GM13977 (cell line): ENCODE data around the gene CALD1.
A peak's percentile ranks its signal among the peaks of the same experiment; 100 is the strongest.

ENCODE experiments used
- DNase-seq: peaks from one replicate; pipeline ENCODE4 v3.0.0; 2012; ENCODE audit warnings: low spot score
- in situ Hi-C: fragments of 300-500 bp; cut with MboI; formaldehyde crosslinking; loops from one replicate; pipeline ENCODE4 v1.12.0; 2022; ENCODE audit warnings: low sequenced_read_pairs, low pct_unique_long_range_greater_than_20kb, mixed read lengths, inconsistent platforms; ENCODE audit not compliant: unreplicated experiment
- TF ChIP-seq, protein P1 (sequence below): IDR thresholded peaks from 2 replicates; pipeline ENCODE4 v1.5.1; 2012; ENCODE audit warnings: mild to moderate bottlenecking, control low read depth; ENCODE audit not compliant: insufficient read depth; ENCODE audit errors: extremely low read depth, missing control alignments

The CALD1 gene

DNA sequence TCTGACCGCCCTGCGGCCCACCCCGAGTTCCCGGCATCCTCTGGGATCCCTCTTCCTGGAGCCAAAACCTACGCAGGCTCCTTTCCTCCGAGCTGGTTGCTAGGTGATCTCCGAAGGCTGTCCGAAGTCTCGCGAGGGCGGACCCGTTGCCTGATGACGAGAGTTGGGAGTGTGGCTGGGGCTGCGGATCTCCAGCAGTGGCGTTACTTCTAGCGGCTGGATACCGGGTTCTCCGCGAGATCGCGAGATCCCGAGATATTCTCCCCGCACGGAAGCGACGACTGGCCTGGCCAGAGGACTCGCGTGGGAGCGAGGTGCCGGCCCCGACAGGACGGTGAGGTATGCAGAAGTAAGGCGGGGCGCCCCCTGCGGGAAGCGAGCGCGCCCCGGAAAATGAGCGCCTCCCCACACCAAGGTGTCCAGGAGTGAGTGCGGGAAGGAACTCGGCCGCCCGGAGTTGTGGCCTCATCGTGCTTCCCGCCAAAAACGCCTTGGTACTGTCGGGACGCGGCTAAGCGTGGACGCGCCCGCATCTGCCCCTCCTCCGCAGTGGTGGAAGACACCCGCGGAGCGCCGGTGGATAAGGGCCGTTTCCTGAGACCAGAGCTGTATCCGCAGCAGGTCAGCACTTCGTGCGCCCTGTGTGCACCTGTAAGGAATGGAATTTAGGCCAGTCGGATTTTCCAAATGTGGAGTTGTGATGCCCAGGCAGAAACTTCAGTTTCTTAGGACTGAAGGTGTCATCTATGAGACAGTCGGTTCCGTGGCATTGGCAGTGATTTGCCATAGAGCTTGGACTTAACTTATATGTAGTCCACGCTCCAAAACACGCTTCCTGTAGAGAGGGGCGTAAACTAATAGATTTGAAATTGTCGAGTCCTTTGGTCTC, 207.2 kb downstream of the CALD1 start, which contains the start of gene AGBL3:
Gene AGBL3 (plus strand): TSS at position 146 of the 889 bp plus-strand sequence. CDS start 1,426 bp downstream, outside the sequence.
- in situ Hi-C loops, result no loop called here
- peak; percentile 83 for DNase-seq
- TF ChIP-seq, protein P1, sequence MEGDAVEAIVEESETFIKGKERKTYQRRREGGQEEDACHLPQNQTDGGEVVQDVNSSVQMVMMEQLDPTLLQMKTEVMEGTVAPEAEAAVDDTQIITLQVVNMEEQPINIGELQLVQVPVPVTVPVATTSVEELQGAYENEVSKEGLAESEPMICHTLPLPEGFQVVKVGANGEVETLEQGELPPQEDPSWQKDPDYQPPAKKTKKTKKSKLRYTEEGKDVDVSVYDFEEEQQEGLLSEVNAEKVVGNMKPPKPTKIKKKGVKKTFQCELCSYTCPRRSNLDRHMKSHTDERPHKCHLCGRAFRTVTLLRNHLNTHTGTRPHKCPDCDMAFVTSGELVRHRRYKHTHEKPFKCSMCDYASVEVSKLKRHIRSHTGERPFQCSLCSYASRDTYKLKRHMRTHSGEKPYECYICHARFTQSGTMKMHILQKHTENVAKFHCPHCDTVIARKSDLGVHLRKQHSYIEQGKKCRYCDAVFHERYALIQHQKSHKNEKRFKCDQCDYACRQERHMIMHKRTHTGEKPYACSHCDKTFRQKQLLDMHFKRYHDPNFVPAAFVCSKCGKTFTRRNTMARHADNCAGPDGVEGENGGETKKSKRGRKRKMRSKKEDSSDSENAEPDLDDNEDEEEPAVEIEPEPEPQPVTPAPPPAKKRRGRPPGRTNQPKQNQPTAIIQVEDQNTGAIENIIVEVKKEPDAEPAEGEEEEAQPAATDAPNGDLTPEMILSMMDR, result peak; percentile 80

DNA sequence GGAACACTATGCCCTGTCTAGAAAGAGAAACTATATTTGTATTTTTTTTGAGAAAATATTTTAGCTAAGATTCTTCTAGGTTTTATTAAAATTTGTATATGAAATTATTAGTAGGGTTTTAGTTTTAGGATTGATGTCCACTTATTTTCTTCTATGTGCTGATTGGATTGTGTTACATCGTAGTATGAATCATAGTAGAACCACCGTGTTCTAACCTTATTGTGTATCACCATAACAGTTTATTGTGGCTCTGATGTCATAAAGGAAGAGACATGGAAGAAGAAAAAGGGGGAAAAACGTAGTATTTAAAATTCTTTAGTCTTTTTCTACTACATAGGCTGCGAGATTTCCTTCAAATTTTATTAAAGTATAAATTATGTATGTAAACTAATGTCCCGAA, 208.7 kb downstream of the CALD1 start:
- DNase-seq, result no peak
- TF ChIP-seq, protein P1, result no peak
- in situ Hi-C loops, result no loop called here

DNA sequence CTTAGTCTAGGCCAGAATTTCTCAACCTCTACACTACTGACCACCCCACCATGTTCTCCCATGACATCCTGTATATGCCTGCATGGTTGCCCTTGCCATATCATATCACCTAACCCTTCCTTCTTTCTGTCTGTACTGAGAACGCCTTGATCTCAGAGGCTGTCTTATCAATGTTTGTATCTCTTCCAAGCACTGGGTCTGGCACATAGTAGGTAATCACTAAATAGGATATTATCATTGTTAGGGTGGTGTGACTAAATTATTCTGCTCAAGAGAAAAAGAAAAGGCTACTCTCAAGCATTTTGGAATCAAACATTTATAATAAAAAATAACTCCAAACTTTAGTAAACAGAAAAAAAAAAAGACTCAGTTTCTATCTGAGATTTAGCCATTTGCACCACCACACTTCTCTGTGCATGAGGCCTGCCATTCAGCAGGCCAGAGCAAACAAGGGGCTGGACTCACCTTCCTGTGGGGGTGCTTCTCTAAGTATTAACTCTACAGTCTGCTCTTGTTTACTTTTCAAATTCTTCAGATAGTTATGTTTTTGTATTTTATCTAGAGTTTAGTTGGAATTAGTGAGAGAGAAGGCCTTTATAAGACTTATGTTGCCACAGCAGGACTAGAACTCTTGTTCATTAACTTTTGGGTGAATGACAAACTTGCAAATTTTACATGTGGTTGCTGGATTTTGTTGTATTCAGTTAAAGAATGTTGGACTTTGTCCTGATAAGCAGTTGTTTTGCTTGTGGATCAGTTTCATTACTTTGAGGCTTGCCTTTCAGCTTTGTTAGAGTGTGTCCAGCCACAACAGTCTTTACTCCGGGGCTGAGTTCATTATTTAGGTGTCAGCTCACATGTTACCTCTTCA, 212.3 kb downstream of the CALD1 start:
- DNase-seq, result no peak
- in situ Hi-C loops, result loop anchor here (10.0 kb wide), 1 partner anchor 163 kb away; no protein-coding TSS in a partner anchor
- TF ChIP-seq, protein P1, result no peak

DNA sequence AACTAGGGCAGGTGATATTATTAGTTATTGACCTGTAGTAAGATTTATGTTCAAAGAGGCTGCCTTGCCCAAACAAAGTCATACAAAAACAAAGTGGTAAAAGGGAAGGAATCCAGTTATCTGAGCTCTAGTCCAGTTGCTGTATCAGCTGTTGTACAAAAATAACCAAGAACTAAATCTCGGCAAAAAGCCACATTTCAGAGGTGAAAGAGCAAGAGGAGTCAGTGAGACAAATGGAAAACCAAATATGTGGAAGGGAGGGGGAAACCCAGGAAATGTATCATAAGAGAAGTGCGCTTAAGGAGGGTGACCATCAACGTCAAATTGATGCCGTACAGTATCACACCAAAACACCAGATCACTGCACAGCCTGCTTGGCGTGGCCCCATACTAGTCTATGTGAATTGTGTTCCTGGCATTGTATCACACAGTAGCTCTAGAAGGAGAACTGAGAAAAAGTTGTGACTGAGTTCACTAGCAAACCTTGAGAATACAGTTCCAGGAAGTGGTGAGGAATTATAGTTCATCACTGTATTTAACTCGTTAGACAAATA, 213.3 kb downstream of the CALD1 start:
- DNase-seq, result peak; percentile 54
- TF ChIP-seq, protein P1, result no peak
- in situ Hi-C loops, result loop anchor here (10.0 kb wide), 1 partner anchor 162 kb away; no protein-coding TSS in a partner anchor

DNA sequence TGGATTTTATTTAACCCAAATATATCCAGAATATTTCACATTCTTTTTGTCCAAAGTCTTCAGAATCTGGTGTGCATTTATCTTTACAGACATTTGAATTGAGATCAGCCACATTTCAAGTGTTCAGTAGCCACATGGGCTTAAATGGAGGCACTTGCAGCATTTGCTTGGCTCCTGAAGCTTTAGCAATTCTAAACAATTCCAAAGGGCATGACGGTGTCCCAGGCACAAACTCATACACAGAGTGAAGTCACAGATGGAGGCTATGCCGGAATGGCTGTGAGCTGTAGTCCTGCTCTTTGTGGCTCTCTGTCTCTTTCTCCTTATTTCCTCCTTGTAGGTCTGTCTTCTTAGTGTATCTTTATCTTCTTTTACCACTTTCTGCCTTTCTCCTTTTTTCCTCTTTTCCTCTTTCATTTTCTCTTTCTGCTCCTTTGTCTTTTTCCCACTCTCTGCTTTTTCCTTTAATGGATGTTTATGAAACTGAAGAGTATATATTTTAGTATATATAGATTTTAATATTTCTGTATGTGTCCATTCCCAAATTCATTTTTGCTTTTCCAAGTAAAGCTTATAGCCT, 214.5 kb downstream of the CALD1 start:
- in situ Hi-C loops, result loop anchor here (10.0 kb wide), 1 partner anchor 161 kb away; no protein-coding TSS in a partner anchor

More for the DNA sequence above, 214.5 kb downstream of the CALD1 start:
- TF ChIP-seq, protein P1, result no peak
- no peak for DNase-seq
